Osteoblast (primary cell): ENCODE results near the gene CLTCL1. TPM values are rescaled to one million over a fixed set of nuclear protein-coding genes. Genes with fewer than 3 reads are reported as not detected.
"Not testable (repeated sequence)": the region's sequence is repeated elsewhere in the genome, so short reads cannot be mapped to it uniquely, and the experiment has no call there.

Source experiments
- DNase-seq: peaks from one replicate; pipeline ENCODE4 v3.0.0; 2011; ENCODE audit warnings: low spot score, mixed read lengths; ENCODE audit not compliant: insufficient read length; ENCODE audit errors: missing footprints
- H2AFZ ChIP-seq: 2 replicates; pipeline ENCODE4 v1.6.0; 2011; ENCODE audit warnings: mild to moderate bottlenecking, low read length
- H3K27ac ChIP-seq: 2 replicates; pipeline ENCODE4 v1.5.1; 2011; ENCODE audit warnings: mild to moderate bottlenecking, low read depth, low read length, moderate library complexity
- H3K27me3 ChIP-seq: 2 replicates; pipeline ENCODE4 v1.6.0; 2012; ENCODE audit warnings: mild to moderate bottlenecking, control low read depth, inconsistent platforms, low read length, moderate library complexity; ENCODE audit not compliant: insufficient read depth
- H3K36me3 ChIP-seq: 2 replicates; pipeline ENCODE4 v1.5.1; 2011; ENCODE audit warnings: mild to moderate bottlenecking, low read length, control low read depth, moderate library complexity; ENCODE audit not compliant: insufficient read depth
- H3K4me1 ChIP-seq: 2 replicates; pipeline ENCODE4 v1.5.1; 2011; ENCODE audit warnings: mild to moderate bottlenecking, low read length, control low read depth, moderate library complexity; ENCODE audit not compliant: insufficient read depth
- H3K4me2 ChIP-seq: 2 replicates; pipeline ENCODE4 v1.6.0; 2011; ENCODE audit warnings: mild to moderate bottlenecking, low read length; ENCODE audit not compliant: insufficient read depth
- H3K4me3 ChIP-seq: fragments of 200-600 bp; sonication (generic); 3 replicates; pipeline ENCODE4 v1.5.1; 2012; ENCODE audit warnings: mild to moderate bottlenecking, low read length, inconsistent platforms; ENCODE audit not compliant: insufficient read depth
- H3K79me2 ChIP-seq: 2 replicates; pipeline ENCODE4 v1.6.0; 2012; ENCODE audit warnings: mild to moderate bottlenecking, low read length, control low read depth, inconsistent platforms; ENCODE audit not compliant: insufficient read depth
- H3K9me3 ChIP-seq: 2 replicates; pipeline ENCODE4 v1.5.1; 2011; ENCODE audit warnings: low read depth, low read length, control low read depth
- H4K20me1 ChIP-seq: 2 replicates; pipeline ENCODE4 v1.6.0; 2012; ENCODE audit warnings: mild to moderate bottlenecking, low read length, control low read depth; ENCODE audit not compliant: insufficient read depth
- total RNA-seq: library from RNA; depleted of rRNA; stranded (reverse); fragments of >200 nt; gene quantifications from 2 replicates; pipeline ENCODE4 v1.2.3, GENCODE V29; 2012
- TF ChIP-seq, protein P1 (sequence below): IDR thresholded peaks from 2 replicates; pipeline ENCODE4 v1.5.1; 2011; ENCODE audit warnings: mild to moderate bottlenecking, low read depth, low read length, moderate library complexity; ENCODE audit errors: extremely low read depth

The CLTCL1 gene
- total RNA-seq, 1 donor: 29.7 TPM

DNA sequence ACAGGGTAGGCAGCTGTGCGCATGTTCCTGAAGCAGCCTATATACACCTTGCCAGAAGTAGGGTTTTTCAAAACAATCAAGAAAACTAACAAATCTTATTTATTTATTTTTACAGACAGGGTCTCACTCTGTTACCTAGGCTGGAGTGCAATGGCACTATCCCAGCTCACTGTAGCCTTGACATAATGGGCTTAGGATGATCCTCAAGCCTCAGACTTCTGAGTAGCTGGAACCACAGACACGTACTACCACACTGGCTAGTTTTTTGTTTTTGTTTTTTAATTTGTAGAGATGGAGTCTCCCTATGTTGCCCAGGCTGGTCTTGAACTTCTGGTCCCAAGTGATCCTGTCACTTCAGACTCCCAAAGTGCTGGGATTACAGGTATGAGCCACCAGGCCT, 25.7 kb downstream of the CLTCL1 start:
- no peak overlapping the region for H3K27ac ChIP-seq
- H3K79me2 ChIP-seq: peaks cover 5% of the 10 kb centered on the region
- H3K27me3 ChIP-seq: no peaks in the 10 kb centered on the region
- TF ChIP-seq, protein P1, sequence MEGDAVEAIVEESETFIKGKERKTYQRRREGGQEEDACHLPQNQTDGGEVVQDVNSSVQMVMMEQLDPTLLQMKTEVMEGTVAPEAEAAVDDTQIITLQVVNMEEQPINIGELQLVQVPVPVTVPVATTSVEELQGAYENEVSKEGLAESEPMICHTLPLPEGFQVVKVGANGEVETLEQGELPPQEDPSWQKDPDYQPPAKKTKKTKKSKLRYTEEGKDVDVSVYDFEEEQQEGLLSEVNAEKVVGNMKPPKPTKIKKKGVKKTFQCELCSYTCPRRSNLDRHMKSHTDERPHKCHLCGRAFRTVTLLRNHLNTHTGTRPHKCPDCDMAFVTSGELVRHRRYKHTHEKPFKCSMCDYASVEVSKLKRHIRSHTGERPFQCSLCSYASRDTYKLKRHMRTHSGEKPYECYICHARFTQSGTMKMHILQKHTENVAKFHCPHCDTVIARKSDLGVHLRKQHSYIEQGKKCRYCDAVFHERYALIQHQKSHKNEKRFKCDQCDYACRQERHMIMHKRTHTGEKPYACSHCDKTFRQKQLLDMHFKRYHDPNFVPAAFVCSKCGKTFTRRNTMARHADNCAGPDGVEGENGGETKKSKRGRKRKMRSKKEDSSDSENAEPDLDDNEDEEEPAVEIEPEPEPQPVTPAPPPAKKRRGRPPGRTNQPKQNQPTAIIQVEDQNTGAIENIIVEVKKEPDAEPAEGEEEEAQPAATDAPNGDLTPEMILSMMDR: no peak
- no peaks in the 10 kb centered on the region for H3K36me3 ChIP-seq
- no peaks in the 10 kb centered on the region for H3K9me3 ChIP-seq
- no peak overlapping the region for H3K4me2 ChIP-seq
- no peaks in the 10 kb centered on the region for H3K4me1 ChIP-seq
- H2AFZ ChIP-seq: no peak overlapping the region
- no peak overlapping the region for H3K4me3 ChIP-seq
- no peaks in the 10 kb centered on the region for H4K20me1 ChIP-seq
- DNase-seq: no peak

DNA sequence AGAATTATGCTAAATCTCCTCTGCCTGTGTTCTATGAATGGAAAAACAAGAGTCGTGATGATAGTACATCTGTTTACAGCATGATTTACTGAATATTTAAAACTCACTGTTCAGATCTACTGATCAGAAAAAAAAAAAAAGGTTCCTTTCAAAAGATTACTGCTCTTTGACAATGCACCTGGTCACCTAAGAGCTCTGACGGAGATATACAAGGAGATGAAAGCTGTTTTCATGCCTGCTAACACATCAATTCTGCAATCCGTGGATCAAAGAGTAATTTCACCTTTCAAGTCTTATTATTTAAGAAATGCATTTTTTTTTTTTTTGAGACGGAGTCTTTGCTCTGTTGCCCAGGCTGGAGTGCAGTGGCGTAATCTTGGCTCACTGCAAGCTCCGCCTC, 30.7 kb downstream of the CLTCL1 start:
- TF ChIP-seq, protein P1: no peak
- H3K27me3 ChIP-seq: no peaks in the 10 kb centered on the region
- no peak for DNase-seq
- H3K27ac ChIP-seq: no peak overlapping the region
- H3K4me2 ChIP-seq: no peak overlapping the region
- H3K36me3 ChIP-seq: peaks cover 5% of the 10 kb centered on the region
- H3K4me3 ChIP-seq: no peak overlapping the region
- H3K9me3 ChIP-seq: no peaks in the 10 kb centered on the region
- H2AFZ ChIP-seq: no peak overlapping the region
- peaks cover 3% of the 10 kb centered on the region for H3K4me1 ChIP-seq
- peaks cover 1% of the 10 kb centered on the region for H3K79me2 ChIP-seq
- H4K20me1 ChIP-seq: no peaks in the 10 kb centered on the region

DNA sequence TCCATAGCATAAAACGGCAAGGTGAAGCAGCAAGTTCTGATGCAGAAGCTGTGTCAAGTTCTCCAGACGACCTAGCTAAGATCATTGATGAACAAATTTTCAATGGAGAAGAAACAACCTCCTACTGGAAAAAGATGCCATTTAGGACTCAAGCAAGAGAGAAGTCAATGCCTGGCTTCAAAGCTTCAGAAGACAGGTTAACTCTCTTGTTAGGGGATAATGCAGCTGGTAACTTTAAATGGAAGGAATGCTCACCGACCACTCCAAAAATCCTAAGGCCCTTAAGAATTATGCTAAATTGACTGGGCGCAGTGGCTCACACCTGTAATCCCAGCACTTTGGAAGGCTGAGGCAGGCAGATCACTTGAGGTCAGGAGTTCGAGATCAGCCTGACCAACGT, 31.3 kb downstream of the CLTCL1 start:
- no peaks in the 10 kb centered on the region for H3K27me3 ChIP-seq
- H3K27ac ChIP-seq: peak overlapping the region; percentile 77
- TF ChIP-seq, protein P1: no peak
- H2AFZ ChIP-seq: peak overlapping the region; percentile 88
- H4K20me1 ChIP-seq: no peaks in the 10 kb centered on the region
- H3K36me3 ChIP-seq: peaks cover 5% of the 10 kb centered on the region
- peak overlapping the region; percentile 87 for H3K4me2 ChIP-seq
- H3K4me3 ChIP-seq: peak overlapping the region; percentile 64
- H3K9me3 ChIP-seq: no peaks in the 10 kb centered on the region
- no peaks in the 10 kb centered on the region for H3K79me2 ChIP-seq
- H3K4me1 ChIP-seq: peaks cover 3% of the 10 kb centered on the region
- no peak for DNase-seq

DNA sequence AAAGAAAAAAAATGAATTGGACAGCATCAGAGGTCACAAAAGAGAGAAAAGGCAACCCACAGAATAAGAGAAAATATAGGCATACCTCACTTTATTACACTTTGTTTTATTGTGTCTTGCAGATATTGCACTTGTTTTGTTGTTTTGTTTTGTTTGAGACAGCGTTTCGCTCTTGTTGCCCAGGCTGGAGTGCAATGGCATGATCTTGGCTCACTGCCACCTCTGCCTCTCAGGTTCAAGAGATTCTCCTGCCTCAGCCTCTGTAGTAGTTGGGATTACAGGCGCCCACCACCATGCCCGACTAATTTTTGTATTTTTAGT, 32.6 kb downstream of the CLTCL1 start:
- not testable (repeated sequence) for H2AFZ ChIP-seq, H3K36me3 ChIP-seq, H3K4me3 ChIP-seq, H3K27me3 ChIP-seq, H3K27ac ChIP-seq, H3K4me2 ChIP-seq, H3K9me3 ChIP-seq, H3K79me2 ChIP-seq, H4K20me1 ChIP-seq, DNase-seq, H3K4me1 ChIP-seq

DNA sequence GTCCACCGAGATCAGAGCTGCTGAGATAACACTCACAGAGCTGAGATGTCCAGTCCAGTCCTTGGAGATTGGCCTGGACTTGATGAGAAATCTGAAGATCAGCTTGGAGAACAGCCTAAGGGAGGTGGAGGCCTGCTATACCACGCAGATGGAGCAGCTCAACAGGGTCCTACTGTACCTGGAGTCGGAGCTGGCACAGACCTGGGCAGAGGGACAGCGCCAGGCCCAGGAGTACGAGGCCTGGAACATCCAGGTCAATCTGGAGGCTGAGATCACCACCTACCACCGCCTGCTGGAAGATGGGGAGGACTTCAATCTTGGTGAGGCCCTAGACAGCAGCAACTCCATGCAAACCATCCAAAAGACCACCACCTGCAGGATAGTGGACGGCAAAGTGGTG, 33.1 kb downstream of the CLTCL1 start:
- no peak for DNase-seq
- H3K27me3 ChIP-seq: no peaks in the 10 kb centered on the region
- H3K4me2 ChIP-seq: no peak overlapping the region
- TF ChIP-seq, protein P1: no peak
- H2AFZ ChIP-seq: no peak overlapping the region
- H4K20me1 ChIP-seq: no peaks in the 10 kb centered on the region
- peaks cover 3% of the 10 kb centered on the region for H3K4me1 ChIP-seq
- no peaks in the 10 kb centered on the region for H3K9me3 ChIP-seq
- no peaks in the 10 kb centered on the region for H3K79me2 ChIP-seq
- H3K4me3 ChIP-seq: no peak overlapping the region
- peaks cover 5% of the 10 kb centered on the region for H3K36me3 ChIP-seq
- H3K27ac ChIP-seq: no peak overlapping the region

DNA sequence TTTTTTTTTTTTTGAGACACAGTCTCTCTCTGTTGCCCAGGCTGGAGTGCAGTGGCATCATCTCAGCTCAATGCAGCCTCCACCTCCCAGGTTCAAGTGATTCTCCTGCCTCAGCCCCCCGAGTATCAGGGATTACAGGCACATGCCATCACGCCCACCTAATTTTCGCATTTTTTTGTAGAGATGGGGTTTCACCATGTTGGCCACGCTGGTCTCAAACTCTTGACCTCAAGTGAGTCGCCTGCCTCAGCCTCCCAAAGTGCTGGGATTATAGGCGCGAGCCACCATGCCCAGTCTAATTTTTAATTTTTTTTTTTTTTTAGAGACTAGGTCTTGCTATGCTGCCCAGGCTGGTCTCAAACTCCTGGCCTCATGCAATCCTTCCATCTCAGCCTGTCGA, 35.2 kb downstream of the CLTCL1 start:
- H3K79me2 ChIP-seq, H2AFZ ChIP-seq, H3K4me3 ChIP-seq, H3K27me3 ChIP-seq, DNase-seq, H3K4me2 ChIP-seq, H3K9me3 ChIP-seq, H4K20me1 ChIP-seq, H3K36me3 ChIP-seq, H3K4me1 ChIP-seq, H3K27ac ChIP-seq: not testable (repeated sequence)
